Ectodermal cell (in vitro differentiated cells): Measurements from ENCODE around the gene ALKBH2.

ENCODE experiments used
- H3K27ac ChIP-seq: 2 replicates; pipeline ENCODE4 v1.7.0; 2013; ENCODE audit warnings: mild to moderate bottlenecking, low read depth, low read length; ENCODE audit not compliant: insufficient read depth, poor library complexity, severe bottlenecking
- H3K27me3 ChIP-seq: 2 replicates; pipeline ENCODE4 v1.7.0; 2013; ENCODE audit warnings: mild to moderate bottlenecking, low read length; ENCODE audit not compliant: insufficient read depth, control insufficient read depth, poor library complexity, severe bottlenecking
- H3K36me3 ChIP-seq: one replicate; pipeline ENCODE4 v1.7.0; 2013; ENCODE audit warnings: low read length; ENCODE audit not compliant: control insufficient read depth, insufficient read depth
- H3K4me1 ChIP-seq: one replicate; pipeline ENCODE4 v1.7.0; 2013; ENCODE audit warnings: low read length; ENCODE audit not compliant: control insufficient read depth, insufficient read depth
- H3K4me3 ChIP-seq: 2 replicates; pipeline ENCODE4 v1.7.0; 2013; ENCODE audit warnings: low read depth, low read length, control low read depth; ENCODE audit not compliant: insufficient read depth
- H3K9me3 ChIP-seq: 2 replicates; pipeline ENCODE4 v1.7.0; 2013; ENCODE audit warnings: mild to moderate bottlenecking, low read length, moderate library complexity; ENCODE audit not compliant: control insufficient read depth
- WGBS, 2 experiments: methylation state at CpG; one replicate each; pipeline ENCODE4 v1.1.7; 2013; ENCODE audit warnings: missing lambda C conversion rate in 2 of 2; 5-methylcytosine and 5-hydroxymethylcytosine counted together

The ALKBH2 gene

GRCh38 chr12:109113661-109114321 lies 20.5 kb upstream of the ALKBH2 start:
- H3K4me1 ChIP-seq: peaks cover 18% of the 10 kb centered on the region
- H3K9me3 ChIP-seq: no peaks in the 10 kb centered on the region
- H3K27me3 ChIP-seq: no peaks in the 10 kb centered on the region
- 97 to 98% methylated on average over 5 of the region's 5 CpGs for WGBS, 2 experiments
- H3K27ac ChIP-seq: no peak overlapping the region
- H3K36me3 ChIP-seq: peaks cover 3% of the 10 kb centered on the region
- no peak overlapping the region for H3K4me3 ChIP-seq

GRCh38 chr12:109112720-109113465 lies 19.6 kb upstream of the ALKBH2 start:
- Histone ChIP-seq H3K4me3 (no peak overlapping the region), H3K27me3 (no peaks in the 10 kb centered on the region), H3K36me3 (peaks cover 3% of the 10 kb centered on the region), H3K27ac (no peak overlapping the region), H3K9me3 (no peaks in the 10 kb centered on the region), H3K4me1 (peaks cover 18% of the 10 kb centered on the region)
- 93 to 94% methylated on average over 10 to 11 of the region's 11 CpGs for whole genome bisulfite sequencing, 2 experiments

GRCh38 chr12:109110988-109111495 lies 17.8 kb upstream of the ALKBH2 start:
- Histone ChIP-seq H3K4me1 (peaks cover 12% of the 10 kb centered on the region), H3K9me3 (no peaks in the 10 kb centered on the region), H3K27ac (peak overlapping the region; percentile 80), H3K36me3 (peaks cover 10% of the 10 kb centered on the region), H3K27me3 (no peaks in the 10 kb centered on the region), H3K4me3 (peak overlapping the region; percentile 39)
- WGBS, 2 experiments: 14 to 15% methylated on average over 28 of the region's 28 CpGs

- Histone ChIP-seq H3K27me3 (no peaks in the 10 kb centered on the region), H3K4me1 (peaks cover 4% of the 10 kb centered on the region), H3K4me3 (no peak overlapping the region), H3K9me3 (no peaks in the 10 kb centered on the region), H3K27ac (no peak overlapping the region), H3K36me3 (peaks cover 22% of the 10 kb centered on the region)
- WGBS, 2 experiments: 93% methylated on average over 6 of the region's 6 CpGs
Observed at GRCh38 chr12:109109746-109110350, 16.6 kb upstream of the ALKBH2 start.

- 92 to 95% methylated on average over 5 of the region's 5 CpGs for WGBS, 2 experiments
- Histone ChIP-seq H3K4me3 (no peak overlapping the region), H3K36me3 (peaks cover 44% of the 10 kb centered on the region), H3K4me1 (no peaks in the 10 kb centered on the region), H3K27me3 (no peaks in the 10 kb centered on the region), H3K9me3 (no peaks in the 10 kb centered on the region), H3K27ac (no peak overlapping the region)
Observed at GRCh38 chr12:109105176-109105575, 11.9 kb upstream of the ALKBH2 start.

- no peaks in the 10 kb centered on the region for H3K27me3 ChIP-seq
- peaks cover 52% of the 10 kb centered on the region for H3K36me3 ChIP-seq
- no peaks in the 10 kb centered on the region for H3K9me3 ChIP-seq
- WGBS, 2 experiments: 97 to 98% methylated on average over 3 of the region's 3 CpGs
- no peak overlapping the region for H3K27ac ChIP-seq
- no peaks in the 10 kb centered on the region for H3K4me1 ChIP-seq
- no peak overlapping the region for H3K4me3 ChIP-seq
Observed at GRCh38 chr12:109102491-109102890, 9.2 kb upstream of the ALKBH2 start.

- Histone ChIP-seq H3K27ac (no peak overlapping the region), H3K4me1 (no peaks in the 10 kb centered on the region), H3K36me3 (peaks cover 42% of the 10 kb centered on the region), H3K27me3 (no peaks in the 10 kb centered on the region), H3K4me3 (no peak overlapping the region), H3K9me3 (no peaks in the 10 kb centered on the region)
- WGBS, 2 experiments: 91 to 97% methylated on average over 4 of the region's 4 CpGs
Observed at GRCh38 chr12:109100741-109101140, 7.5 kb upstream of the ALKBH2 start.

GRCh38 chr12:109099431-109100020 lies 6.3 kb upstream of the ALKBH2 start:
- Histone ChIP-seq H3K27ac (no peak overlapping the region), H3K4me1 (no peaks in the 10 kb centered on the region), H3K27me3 (no peaks in the 10 kb centered on the region), H3K9me3 (no peaks in the 10 kb centered on the region), H3K36me3 (peaks cover 31% of the 10 kb centered on the region), H3K4me3 (peak overlapping the region; percentile 91)
- WGBS, 2 experiments: 91 to 95% methylated on average over 10 to 12 of the region's 12 CpGs

- Histone ChIP-seq H3K4me1 (no peaks in the 10 kb centered on the region), H3K36me3 (peaks cover 28% of the 10 kb centered on the region), H3K4me3 (peak overlapping the region; percentile 91), H3K27me3 (no peaks in the 10 kb centered on the region), H3K27ac (no peak overlapping the region), H3K9me3 (no peaks in the 10 kb centered on the region)
- WGBS, 2 experiments: 24 to 36% methylated on average over 8 of the region's 8 CpGs
Observed at GRCh38 chr12:109098651-109099050, 5.4 kb upstream of the ALKBH2 start.

GRCh38 chr12:109098183-109098604 lies 4.9 kb upstream of the ALKBH2 start:
- Histone ChIP-seq H3K4me3 (peak overlapping the region; percentile 91), H3K27me3 (no peaks in the 10 kb centered on the region), H3K36me3 (peaks cover 23% of the 10 kb centered on the region), H3K4me1 (no peaks in the 10 kb centered on the region), H3K9me3 (no peaks in the 10 kb centered on the region), H3K27ac (no peak overlapping the region)
- 1% methylated on average over 32 of the region's 32 CpGs for WGBS, 2 experiments
